Activated CD8-positive, alpha-beta T cell treated with anti-CD3 and anti-CD28 coated beads for 36 hours (primary cell): Measurements from ENCODE around the gene TNFAIP6. TPM values are rescaled to one million over a fixed set of nuclear protein-coding genes. Genes with fewer than 3 reads are reported as not detected.

Experiments used
- ATAC-seq: fragments of 200-7000 bp; cut with Tn5 transposase; one replicate; pipeline ENCODE4 v1.10.0; 2021; ENCODE audit warnings: mild to moderate bottlenecking, moderate library complexity
- CTCF ChIA-PET: fragments of 350-600 bp; sonication (Branson Sonifier 250); formaldehyde crosslinking; loops from one replicate; lab custom pipeline; 2021; ENCODE audit warnings: antibody characterized with exemption; lab: Charles Lee
- POLR2A ChIA-PET: fragments of 350-600 bp; sonication (Branson Sonifier 250); formaldehyde crosslinking; loops from one replicate; lab custom pipeline; 2021; ENCODE audit warnings: antibody characterized with exemption; lab: Charles Lee
- DNase-seq: peaks from one replicate; pipeline ENCODE4 v3.0.0-alpha.2; 2020
- H3K27ac Mint-ChIP-seq: one replicate; pipeline ENCODE4 v1.8.0; 2021; ENCODE audit warnings: mild to moderate bottlenecking, mixed read lengths
- H3K27me3 Mint-ChIP-seq: one replicate; pipeline ENCODE4 v1.8.0; 2021; ENCODE audit warnings: mixed read lengths
- H3K36me3 Mint-ChIP-seq: one replicate; pipeline ENCODE4 v1.8.0; 2021; ENCODE audit warnings: low read depth, mixed read lengths
- H3K4me1 Mint-ChIP-seq: one replicate; pipeline ENCODE4 v1.8.0; 2021; ENCODE audit warnings: low read depth, mixed read lengths
- H3K4me3 Mint-ChIP-seq: one replicate; pipeline ENCODE4 v1.8.0; 2021; ENCODE audit warnings: mild to moderate bottlenecking, moderate library complexity, mixed read lengths
- H3K9me3 Mint-ChIP-seq: one replicate; pipeline ENCODE4 v1.8.0; 2021; ENCODE audit warnings: mixed read lengths
- CTCF ChIP-seq: fragments of 200-600 bp; IDR thresholded peaks from one replicate; pipeline ENCODE4 v1.8.0; 2022; ENCODE audit warnings: antibody characterized with exemption, mild to moderate bottlenecking
- intact Hi-C: fragments of 100-400 bp; cut with micrococcal nuclease; formaldehyde crosslinking; loops from one replicate; pipeline ENCODE4 v1.10.0; 2022
- total RNA-seq, 2 experiments: library from RNA; stranded (reverse); gene quantifications; one replicate each; pipeline ENCODE4 v1.2.3, GENCODE V29; 2021

TNFAIP6 gene
- total RNA-seq, 2 experiments from 2014 or later: not detected

GRCh38 chr2:151405376-151405775, 48.0 kb downstream of the TNFAIP6 start:
- ATAC-seq (no peak), DNase-seq (no peak)
- H3K27ac Mint-ChIP-seq: no peak overlapping the region
- H3K9me3 Mint-ChIP-seq: no peaks in the 10 kb centered on the region
- CTCF ChIA-PET: interaction anchor here (1.5 kb wide), 1 partner anchor 620 kb away, joined by 4 read pairs; no protein-coding TSS in a partner anchor
- H3K4me3 Mint-ChIP-seq: no peak overlapping the region
- peaks cover 4% of the 10 kb centered on the region for H3K36me3 Mint-ChIP-seq
- intact Hi-C loops: no loop called here
- POLR2A ChIA-PET: no interaction called here
- peaks cover 4% of the 10 kb centered on the region for H3K4me1 Mint-ChIP-seq
- no peaks in the 10 kb centered on the region for H3K27me3 Mint-ChIP-seq
- no peak for TF ChIP-seq CTCF

GRCh38 chr2:151407281-151407680, 49.9 kb downstream of the TNFAIP6 start:
- H3K4me3 Mint-ChIP-seq: no peak overlapping the region
- ChIA-PET CTCF (no interaction called here), POLR2A (no interaction called here)
- H3K27ac Mint-ChIP-seq: no peak overlapping the region
- H3K9me3 Mint-ChIP-seq: no peaks in the 10 kb centered on the region
- peaks cover 12% of the 10 kb centered on the region for H3K4me1 Mint-ChIP-seq
- TF ChIP-seq CTCF: no peak
- peaks cover 15% of the 10 kb centered on the region for H3K36me3 Mint-ChIP-seq
- H3K27me3 Mint-ChIP-seq: no peaks in the 10 kb centered on the region
- DNase-seq: no peak
- ATAC-seq: no peak
- intact Hi-C loops: no loop called here

GRCh38 chr2:151408788-151409600, 51.6 kb downstream of the TNFAIP6 start:
- no peaks in the 10 kb centered on the region for H3K27me3 Mint-ChIP-seq
- no peaks in the 10 kb centered on the region for H3K9me3 Mint-ChIP-seq
- peak overlapping the region; percentile 94 for H3K27ac Mint-ChIP-seq
- intact Hi-C loops: no loop called here
- ChIA-PET POLR2A (interaction anchor here (0.6 to 1.4 kb wide), 7 partner anchors 9 to 1807 kb away, joined by 3 to 5 read pairs (median 3); partner anchors contain the start of gene NMI), CTCF (interaction anchor here (0.8 to 1.6 kb wide), 3 partner anchors 13 to 148 kb away, joined by 3 to 5 read pairs (median 4); partner anchors contain the start of gene RBM43)
- DNase-seq (peak; percentile 27), ATAC-seq (no peak)
- H3K4me1 Mint-ChIP-seq: peaks cover 16% of the 10 kb centered on the region
- H3K4me3 Mint-ChIP-seq: peak overlapping the region; percentile 100
- TF ChIP-seq CTCF: no peak
- H3K36me3 Mint-ChIP-seq: peaks cover 27% of the 10 kb centered on the region

- H3K4me1 Mint-ChIP-seq: peaks cover 19% of the 10 kb centered on the region
- intact Hi-C loops: no loop called here
- ChIA-PET POLR2A (interaction anchor here (0.8 to 1.4 kb wide), 8 partner anchors 9 to 145 kb away, joined by 3 to 5 read pairs (median 4); partner anchors contain the start of gene NMI), CTCF (interaction anchor here (0.8 to 1.6 kb wide), 3 partner anchors 14 to 149 kb away, joined by 3 to 5 read pairs (median 4); partner anchors contain the start of gene RBM43)
- peak within 1 kb of the TSS; percentile 100 for H3K4me3 Mint-ChIP-seq
- peaks cover 30% of the 10 kb centered on the region for H3K36me3 Mint-ChIP-seq
- no peaks in the 10 kb centered on the region for H3K27me3 Mint-ChIP-seq
- ATAC-seq (peak; percentile 95), DNase-seq (peak; percentile 87)
- peak within 1 kb of the TSS; percentile 94 for H3K27ac Mint-ChIP-seq
- no peaks in the 10 kb centered on the region for H3K9me3 Mint-ChIP-seq
- peak; percentile 55 for TF ChIP-seq CTCF
These were observed 52.5 kb downstream of the TNFAIP6 start, which contains the start of gene RIF1 for GRCh38 chr2:151409601-151410484. Gene RIF1, plus strand, starts transcription at chr2:151409902. Its CDS starts 522 bp downstream, at chr2:151410424.
